B cell (primary cell): Measurements from ENCODE around the gene MZT2A.

Experiments used
- CTCF ChIP-seq: fragments of 200-600 bp; IDR thresholded peaks from one replicate; pipeline ENCODE4 v1.8.0; 2022; ENCODE audit warnings: antibody characterized with exemption, mild to moderate bottlenecking
- EZH2 ChIP-seq: IDR thresholded peaks from 2 replicates; pipeline ENCODE4 v1.6.1; 2012; ENCODE audit warnings: borderline replicate concordance, low read depth, mild to moderate bottlenecking, moderate library complexity, low read length; ENCODE audit not compliant: insufficient read depth, poor library complexity, severe bottlenecking

GRCh38 chr2:131445896-131446295 is 46.3 kb downstream of the MZT2A start:
- TF ChIP-seq CTCF (no peak), EZH2 (no peak)
